Gastrocnemius medialis (tissue), 4 donors: ENCODE results near the gene FAM83F.
"Not testable (repeated sequence)": the region's sequence is repeated elsewhere in the genome, so short reads cannot be mapped to it uniquely, and the experiment has no call there.

ENCODE experiments used
- CTCF ChIP-seq, 5 experiments: fragments of 450-650 bp in 3 of 5; fragments of 200-600 bp in 2 of 5; sonication (generic) in 2 of 5; IDR thresholded peaks in 4 of 5; conservative IDR thresholded peaks in 1 of 5; 1 replicate in 4 of 5; 2 replicates in 1 of 5; pipeline ENCODE4 v1.5.1; 2016 to 2019; ENCODE audit warnings: antibody characterized with exemption in 5 of 5, mild to moderate bottlenecking in 3 of 5, moderate library complexity in 3 of 5
- POLR2A ChIP-seq, 2 donors: fragments of 450-650 bp; IDR thresholded peaks; one replicate each; pipeline ENCODE4 v1.6.1; 2017; ENCODE audit warnings: antibody characterized with exemption in 2 of 2, mild to moderate bottlenecking in 2 of 2, moderate library complexity in 2 of 2

GRCh38 chr22:39951603-39952293, 43.0 kb upstream of the FAM83F start:
- TF ChIP-seq CTCF (IDR thresholded peaks at IDR 0.05 in 4 of 5, conservative IDR thresholded peaks at IDR 0.05 in 1 of 5); POLR2A (IDR thresholded peaks at IDR 0.05): not testable (repeated sequence)
